ENCODE data around the gene SEM1. TPM values are rescaled to one million over a fixed set of nuclear protein-coding genes. Genes with fewer than 3 reads are reported as not detected.
"Not testable (repeated sequence)": the region's sequence is repeated elsewhere in the genome, so short reads cannot be mapped to it uniquely, and the experiment has no call there.

SEM1 gene
- 10 to 100 TPM; 40.6 to 45.8 TPM for total RNA-seq
- long read RNA-seq, donor 1, transcript SEM1-201 (3 exons, 1,314 nt): major isoform, 8 of 14 reads
- long read RNA-seq, donor 1, partial matches to known transcripts: 0 of 14 reads
- long read RNA-seq, donor 1, other reads (novel, unspliced or antisense): 4 of 14 reads
- long read RNA-seq, donor 2, transcript SEM1-201 (3 exons, 1,314 nt): major isoform, 17 of 30 reads
- long read RNA-seq, donor 2, partial matches to known transcripts: 1 of 30 reads
- long read RNA-seq, donor 2, other reads (novel, unspliced or antisense): 9 of 30 reads

DNA sequence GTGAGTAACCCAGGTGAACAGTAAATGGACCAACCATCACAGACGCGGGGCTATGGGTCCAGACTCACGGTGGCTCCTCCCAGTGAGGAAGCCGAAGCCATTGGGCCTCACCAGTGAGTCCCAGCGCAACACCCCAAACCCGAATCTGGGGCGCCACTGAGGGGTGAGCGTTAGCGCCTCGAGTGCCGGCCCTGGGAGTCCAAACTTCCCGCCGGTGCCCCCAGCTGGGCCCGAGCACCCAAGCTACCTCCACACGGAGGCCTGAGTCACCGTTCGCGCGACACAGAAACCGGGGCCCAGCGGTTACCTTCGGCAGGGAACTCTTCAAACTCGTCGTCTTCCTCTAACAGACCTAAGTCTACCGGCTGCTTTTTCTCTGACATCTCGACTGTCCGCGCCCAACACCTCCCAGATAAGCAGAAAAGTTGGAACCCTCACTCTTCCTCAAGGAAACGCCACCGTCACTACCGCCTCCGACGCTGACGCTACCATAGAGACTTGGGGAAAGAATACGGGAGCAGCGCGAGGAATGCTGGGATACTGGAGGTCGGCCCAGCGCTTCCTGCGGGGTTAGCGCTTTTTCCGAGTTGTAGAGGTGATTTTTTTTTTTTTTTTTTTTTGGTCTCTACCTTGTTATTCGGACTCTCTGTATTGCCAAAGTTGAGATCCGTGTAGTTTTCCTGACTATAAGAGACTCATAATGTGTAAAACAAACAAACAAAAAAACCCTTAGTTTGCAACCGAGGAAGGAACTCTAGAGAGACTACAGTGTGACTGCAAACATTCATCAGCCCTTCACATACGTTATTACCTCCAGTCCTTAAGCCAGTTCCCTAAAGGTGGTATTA, at the start of gene SEM1:
TSS of gene SEM1 (minus strand) at position 466 of the 848 bp plus-strand sequence. CDS start at position 383, 83 bp downstream.
- intact Hi-C loops (cut with DNase I): no loop called here

DNA sequence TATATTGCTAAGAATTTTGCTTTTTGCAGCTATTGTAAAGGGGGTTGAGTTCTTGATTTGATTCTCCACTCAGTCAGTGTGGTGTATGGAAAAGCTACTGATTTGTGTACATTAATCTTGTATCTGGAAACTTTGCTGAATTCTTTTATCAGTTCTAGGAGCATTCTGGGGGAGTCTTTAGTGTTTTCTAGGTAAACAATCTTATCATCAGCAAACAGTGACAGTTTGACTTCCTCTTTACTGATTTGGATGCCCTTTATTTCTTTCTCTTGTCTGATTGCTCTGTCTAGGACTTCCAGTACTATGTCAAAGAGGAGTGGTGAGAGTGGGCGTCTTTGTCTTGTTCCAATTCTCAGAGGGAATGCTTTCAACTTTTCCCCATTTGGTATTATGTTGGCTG, 48.2 kb upstream of the SEM1 start:
- intact Hi-C loops (cut with DNase I); DNase-seq (ENCODE audit: low spot score): not testable (repeated sequence)

More for the DNA sequence above, at the start of gene SEM1:
- peak; percentile 95 for DNase-seq (ENCODE audit: low spot score)

DNA sequence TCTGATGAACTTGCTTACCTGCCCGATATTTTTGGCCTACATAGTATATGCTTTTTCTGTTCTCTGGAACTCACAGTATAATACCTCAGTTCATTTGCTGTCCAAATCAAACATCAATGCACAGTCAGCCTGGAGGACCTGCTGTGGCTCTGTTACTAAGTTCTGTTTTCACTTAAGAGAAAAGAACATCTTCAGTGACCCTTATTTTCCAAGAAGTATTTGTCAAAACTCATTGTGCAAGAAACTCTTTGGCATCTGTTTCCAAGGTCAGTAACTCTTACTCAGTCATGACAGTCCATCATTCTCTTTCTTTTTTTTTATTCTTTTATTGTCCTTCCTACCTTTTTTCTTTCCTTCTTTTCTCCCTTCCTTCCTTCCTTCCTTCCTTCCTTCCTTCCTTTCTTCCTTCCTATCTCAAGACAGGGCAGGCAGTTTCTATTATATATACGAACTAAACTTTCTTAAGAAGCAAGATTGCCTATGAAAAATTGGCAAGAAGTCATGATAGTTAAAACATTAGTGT, 37.8 kb upstream of the SEM1 start:
- no peak for DNase-seq (ENCODE audit: low spot score)
- intact Hi-C loops (cut with DNase I): no loop called here

DNA sequence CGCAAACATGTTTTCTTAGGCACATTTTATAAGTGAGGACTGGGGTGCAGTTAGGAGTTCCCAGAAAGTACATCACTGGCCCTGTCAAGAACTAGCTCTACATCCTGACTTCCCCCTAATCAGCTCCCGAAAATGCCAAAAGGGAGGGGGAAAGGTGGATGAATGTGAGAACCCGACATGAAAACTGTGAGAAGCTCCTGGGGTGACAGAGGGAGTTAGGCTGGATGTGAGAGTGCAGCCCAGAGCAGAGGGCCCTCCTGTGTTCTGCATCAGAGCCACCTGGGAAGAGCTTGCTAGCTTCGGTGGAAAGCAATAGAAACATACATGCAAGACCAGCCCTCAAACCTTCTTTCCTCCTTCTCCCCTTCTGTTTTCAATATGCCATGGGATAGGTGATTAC, 30.5 kb upstream of the SEM1 start:
- intact Hi-C loops (cut with DNase I): no loop called here
- DNase-seq (ENCODE audit: low spot score): no peak

DNA sequence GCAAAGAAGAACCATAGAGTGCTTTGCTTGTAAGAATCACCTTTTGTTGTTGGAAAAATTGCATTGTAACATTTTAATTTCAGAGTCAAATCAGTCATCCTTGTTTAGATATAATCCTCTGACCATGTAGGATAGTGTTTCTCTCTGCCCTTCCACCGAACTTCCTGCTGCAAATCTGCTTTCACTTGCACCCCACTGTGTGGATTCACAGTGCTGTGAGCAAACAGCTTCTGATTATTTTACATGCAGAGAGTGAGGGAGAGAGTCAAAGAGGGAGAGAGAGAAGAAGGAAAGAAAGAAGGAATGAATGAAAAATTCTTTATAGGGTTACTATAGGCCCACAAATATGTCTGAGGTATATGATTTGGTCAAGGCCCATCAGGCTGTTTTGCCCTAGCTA, 30.0 kb upstream of the SEM1 start:
- intact Hi-C loops (cut with DNase I): no loop called here
- DNase-seq (ENCODE audit: low spot score): no peak

DNA sequence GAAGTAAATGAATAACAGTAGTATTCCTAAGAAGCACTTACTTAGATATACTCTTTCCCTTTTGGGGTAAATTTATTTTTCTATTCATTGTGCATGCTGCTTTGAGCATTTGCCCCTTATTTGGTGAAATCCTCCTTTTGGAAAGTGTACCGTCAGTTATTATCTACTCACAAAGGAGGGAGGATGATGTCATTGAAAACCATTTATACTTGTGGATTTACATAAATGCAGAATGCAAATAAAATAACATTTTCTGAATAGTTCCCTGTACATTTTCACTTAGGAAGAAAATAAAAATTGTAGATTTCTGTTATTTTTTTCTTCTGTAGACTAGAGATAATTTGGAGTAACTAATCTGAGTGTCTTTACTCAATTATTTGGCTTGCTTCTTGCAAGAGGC, 29.5 kb upstream of the SEM1 start:
- no peak for DNase-seq (ENCODE audit: low spot score)
- intact Hi-C loops (cut with DNase I): no loop called here

DNA sequence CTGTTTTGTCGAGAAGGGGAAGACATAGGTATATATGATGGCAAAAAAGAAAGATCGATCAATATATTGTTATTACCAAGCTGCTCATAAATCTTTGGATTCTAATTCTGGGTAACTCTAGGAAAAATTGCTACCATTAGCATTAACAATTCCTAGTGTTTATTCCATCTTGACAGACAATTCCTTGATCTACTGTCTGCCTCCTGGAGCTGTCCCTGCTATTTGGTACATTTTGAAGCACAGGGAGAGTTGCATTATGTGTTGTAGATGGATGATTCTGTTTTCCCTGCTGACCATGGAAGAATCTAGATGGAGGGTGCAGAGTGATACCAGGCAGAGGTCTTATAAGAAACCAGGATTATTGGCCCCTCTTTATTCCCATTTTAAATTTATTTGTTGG, 29.1 kb upstream of the SEM1 start:
- DNase-seq (ENCODE audit: low spot score): no peak
- intact Hi-C loops (cut with DNase I): no loop called here

DNA sequence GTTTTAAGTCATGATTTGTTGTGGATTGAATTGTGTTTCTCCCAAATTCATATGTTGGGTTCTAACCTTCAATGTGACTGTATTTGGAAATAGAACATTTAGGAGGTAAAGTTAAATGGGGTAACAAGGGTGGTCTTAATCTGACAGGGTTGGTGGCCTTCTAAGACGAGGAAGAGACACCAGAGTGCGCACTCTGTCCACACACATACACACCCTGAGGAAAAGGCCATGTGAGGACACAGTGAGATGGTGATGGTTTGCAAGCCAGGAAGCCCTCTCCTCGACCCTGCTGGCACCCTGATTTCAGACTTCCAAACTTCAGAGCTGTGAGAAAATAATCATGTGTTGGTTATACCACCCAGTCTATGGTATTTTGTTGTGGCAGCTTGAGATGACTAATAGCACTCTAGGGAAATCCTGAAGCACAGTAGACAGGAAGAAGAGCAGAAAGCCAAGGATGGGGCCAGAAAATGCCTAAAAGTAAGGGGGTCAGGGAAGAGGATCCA, 28.0 kb upstream of the SEM1 start:
- no peak for DNase-seq (ENCODE audit: low spot score)
- intact Hi-C loops (cut with DNase I): no loop called here

DNA sequence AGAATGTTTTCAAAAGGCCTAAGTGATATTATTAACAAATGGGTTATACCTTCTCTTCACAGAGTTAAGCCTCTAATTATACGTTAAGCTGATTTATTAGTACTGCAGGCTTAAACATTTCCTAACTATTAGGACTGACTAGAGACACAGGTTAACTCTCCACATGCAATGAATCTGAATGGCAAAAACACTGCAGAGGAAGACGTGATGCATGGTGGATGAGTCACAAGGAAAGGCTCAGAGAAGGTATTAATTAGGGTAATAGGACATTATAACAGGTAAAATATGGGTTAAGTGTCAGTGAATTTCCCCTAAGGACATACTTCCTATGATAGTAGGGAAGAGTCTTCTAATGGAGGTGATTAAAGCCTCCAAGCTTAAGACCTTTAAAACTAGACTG, 24.7 kb upstream of the SEM1 start:
- intact Hi-C loops (cut with DNase I): no loop called here
- DNase-seq (ENCODE audit: low spot score): no peak

DNA sequence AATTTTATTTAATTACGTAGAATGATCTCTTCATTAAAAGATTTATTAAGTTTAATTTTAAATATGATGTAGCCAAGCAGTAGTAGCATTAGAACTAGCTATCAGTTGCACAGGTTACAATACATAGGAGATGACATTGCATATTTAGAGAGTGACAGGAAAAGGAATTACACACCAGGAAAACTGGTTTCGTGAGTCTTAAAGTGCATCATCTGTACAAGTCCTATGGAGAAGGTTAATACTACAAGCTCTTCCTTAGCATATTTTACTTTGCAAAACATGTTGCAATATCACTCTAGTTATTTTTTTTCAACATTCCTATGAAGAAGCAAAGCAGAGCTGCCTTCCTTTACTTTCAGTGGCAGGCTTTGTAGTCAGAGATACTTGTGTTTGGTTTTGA, 20.2 kb upstream of the SEM1 start:
- intact Hi-C loops (cut with DNase I): no loop called here
- no peak for DNase-seq (ENCODE audit: low spot score)

DNA sequence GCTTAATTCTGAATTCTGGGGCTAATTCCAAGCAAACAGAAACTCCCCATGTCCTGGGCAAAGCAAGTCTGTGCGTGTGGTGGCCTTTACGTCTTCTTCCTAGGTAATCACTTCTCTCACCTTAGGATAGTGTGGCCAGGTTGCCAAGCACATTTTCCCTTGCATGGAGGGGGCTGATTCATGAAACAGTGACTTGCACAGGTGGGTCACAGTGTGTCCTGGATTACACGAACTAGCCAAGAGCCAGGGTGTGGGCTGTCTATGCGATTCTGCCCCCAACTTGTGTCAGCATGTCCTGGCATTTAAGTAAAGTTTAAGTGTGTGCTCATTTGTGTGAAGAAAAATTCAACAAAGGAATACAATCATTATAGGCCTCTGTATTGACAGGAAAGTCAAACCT, 18.5 kb upstream of the SEM1 start:
- no peak for DNase-seq (ENCODE audit: low spot score)
- intact Hi-C loops (cut with DNase I): no loop called here

DNA sequence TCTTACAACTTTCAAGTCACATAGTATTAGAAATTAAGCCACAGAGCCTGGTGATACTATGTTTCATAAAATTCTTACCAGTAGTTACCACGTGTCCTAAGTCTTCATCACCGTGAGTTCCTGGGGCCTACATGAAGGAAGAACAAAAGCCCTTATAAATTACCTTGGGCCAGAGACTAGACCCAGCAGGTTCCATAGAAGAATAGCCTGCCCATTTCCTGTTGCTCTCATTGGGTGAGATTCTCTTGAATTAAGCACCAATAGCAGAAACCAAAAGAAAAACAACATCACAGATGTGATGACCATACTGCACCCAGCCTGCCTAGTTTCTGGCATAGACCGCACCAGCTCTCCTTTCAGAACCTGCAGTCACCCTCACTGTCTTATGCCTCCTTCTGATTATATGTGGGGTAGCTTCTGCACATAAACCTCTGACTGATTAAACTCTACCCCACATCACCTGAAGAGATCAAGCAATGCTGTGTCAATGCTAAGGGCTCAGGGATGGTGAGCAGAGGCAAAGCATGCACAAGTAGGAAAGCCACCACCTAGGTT, 18.0 kb upstream of the SEM1 start:
- intact Hi-C loops (cut with DNase I): no loop called here
- no peak for DNase-seq (ENCODE audit: low spot score)

DNA sequence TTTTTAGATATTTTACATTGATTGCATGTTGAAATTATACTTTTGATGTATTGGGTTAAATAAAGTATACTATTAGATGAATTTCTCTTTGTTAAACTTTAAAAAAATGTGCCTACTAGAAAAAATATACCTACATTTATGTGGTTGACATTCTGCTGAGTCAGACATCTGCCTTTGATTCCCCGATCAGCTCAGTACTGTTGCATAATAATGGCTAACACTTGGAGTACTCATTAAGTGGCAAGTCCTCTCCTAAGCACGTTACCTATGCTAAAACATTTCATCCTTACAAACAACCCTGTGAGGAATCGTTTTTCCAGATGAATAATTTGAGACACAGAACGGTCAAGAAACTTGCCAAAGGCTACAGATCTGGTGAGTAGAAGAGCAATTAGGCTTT, 14.0 kb upstream of the SEM1 start:
- DNase-seq (ENCODE audit: low spot score): no peak
- intact Hi-C loops (cut with DNase I): no loop called here

DNA sequence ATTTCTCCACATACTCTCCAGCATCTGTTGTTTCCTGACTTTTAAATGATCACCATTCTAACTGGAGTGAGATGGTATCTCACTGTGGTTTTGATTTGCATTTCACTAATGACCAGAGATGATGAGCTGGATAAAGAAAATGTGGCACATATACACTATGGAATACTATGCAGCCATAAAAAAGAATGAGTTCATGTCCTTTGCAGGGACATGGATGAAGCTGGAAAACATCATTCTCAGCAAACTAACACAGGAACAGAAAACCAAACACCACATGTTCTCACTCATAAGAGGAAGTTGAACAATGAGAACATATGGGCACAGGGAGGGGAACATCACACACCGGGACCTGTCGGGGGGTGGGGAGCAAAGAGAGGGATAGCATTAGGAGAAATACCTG, 13.3 kb upstream of the SEM1 start:
- DNase-seq (ENCODE audit: low spot score); intact Hi-C loops (cut with DNase I): not testable (repeated sequence)

DNA sequence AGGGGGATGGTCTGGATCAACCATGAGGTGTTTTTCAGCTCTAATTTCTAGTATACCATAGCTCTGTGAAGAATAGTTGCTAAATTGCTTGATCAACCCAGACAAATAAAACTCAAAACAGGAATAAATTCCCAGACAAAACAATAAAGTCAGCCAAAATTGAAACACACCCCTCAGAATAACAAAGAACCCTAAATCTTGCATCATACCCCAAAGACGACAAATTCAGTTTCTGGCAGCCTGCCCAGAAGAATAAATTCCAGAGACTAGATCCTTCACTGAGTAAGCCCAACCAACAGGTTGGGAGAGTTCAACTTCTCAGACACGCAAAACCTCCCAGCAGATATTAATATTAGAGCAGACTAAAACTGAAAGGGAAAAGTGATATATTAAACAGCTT, 11.2 kb upstream of the SEM1 start:
- no peak for DNase-seq (ENCODE audit: low spot score)
- intact Hi-C loops (cut with DNase I): no loop called here

DNA sequence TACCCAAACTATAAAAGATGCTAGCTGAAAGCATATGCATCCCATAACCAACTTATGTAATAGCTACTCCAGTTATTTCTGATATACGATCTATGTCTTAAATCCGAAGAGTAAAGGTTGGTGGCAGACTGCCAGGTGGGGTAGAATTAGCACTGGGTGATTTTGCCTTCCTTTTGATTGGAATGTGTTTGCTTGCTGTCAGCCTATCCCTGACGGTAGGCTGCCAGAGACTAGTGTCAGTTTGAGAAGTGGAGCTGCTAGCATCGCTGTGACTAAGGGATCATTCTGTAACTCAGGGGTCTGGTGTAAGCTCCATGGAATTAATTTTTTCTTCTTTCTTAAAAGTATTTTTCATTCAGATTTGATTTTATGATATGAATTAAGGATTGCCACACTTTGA, 9.5 kb upstream of the SEM1 start:
- no peak for DNase-seq (ENCODE audit: low spot score)
- intact Hi-C loops (cut with DNase I): no loop called here

DNA sequence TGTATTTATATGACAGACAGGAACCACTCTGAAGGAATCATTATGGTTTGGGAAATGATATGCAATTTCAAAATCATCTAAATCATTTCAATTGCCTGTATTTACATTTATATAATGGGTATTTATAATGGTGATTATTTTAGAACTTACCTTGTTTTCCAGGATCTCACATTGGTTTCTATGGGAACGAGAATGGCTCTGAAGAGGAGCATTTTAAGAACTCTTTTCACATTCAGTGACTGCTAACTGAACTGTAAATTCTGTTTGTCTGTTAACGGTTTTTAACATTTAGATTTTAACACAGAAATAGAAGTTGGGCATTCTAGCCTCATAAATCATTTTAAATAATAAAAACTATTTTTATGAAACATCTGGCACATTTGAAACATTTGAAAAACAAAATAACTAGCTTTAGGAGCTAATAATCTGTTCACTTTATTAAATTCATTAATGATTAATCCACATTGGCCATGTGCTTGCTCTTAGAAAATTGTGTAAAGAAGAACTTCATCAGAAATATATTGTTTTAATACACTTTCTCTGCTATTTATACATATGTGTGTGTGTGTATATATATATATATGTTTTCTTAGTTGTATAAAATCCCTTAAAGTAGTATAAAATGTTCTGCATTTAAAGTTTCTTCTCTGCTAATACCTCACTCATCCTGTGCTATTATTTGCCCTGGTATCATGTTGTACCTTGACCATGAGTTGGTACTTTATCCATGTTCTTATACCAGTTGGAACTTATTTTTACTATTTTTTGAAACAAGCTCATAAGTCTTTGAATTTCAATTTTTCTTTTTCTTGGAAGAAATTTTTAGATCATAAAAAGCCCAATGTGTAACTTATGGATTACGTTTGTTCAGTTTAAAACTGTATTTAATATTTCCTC, 8.7 kb upstream of the SEM1 start:
- no peak for DNase-seq (ENCODE audit: low spot score)
- intact Hi-C loops (cut with DNase I): no loop called here

DNA sequence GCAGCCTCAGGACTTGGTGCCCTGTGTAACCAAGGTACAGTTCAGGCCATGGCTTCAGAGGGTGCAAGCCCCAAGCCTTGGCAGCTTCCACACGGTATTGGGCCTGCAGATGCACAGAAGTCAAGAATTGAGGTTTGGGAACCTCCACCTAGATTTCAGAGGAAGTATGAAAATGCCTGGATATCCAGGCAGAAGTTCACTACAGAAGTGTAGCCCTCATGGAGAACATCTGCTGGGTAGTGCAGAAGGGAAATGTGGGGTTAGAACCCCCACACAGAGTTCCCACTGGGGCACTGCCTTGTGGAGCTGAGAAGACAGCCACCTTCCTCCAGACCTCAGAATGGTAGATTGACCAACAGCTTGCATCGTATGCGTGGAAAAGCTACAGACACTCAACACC, 3.4 kb upstream of the SEM1 start:
- intact Hi-C loops (cut with DNase I): no loop called here
- no peak for DNase-seq (ENCODE audit: low spot score)

DNA sequence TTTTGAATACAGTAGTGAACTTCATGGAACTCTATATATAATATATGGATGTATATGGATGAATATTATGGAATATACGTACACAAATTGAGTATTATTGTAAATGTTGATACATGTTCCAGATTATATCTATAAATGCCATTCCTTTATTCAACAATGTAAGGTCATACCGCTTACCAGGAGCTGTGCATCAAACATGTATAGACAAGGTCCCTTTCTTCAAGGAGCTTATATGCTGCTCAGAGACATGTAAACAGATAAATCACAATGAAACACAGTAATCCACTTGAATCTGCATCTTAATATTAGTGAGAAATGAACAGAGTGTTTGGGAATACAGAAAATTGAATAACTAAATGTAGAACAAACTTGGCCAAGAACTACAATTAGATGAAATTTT, 898 bp upstream of the SEM1 start:
- intact Hi-C loops (cut with DNase I): no loop called here
- DNase-seq (ENCODE audit: low spot score): no peak
